BLaER1 (cell line): ENCODE data around the gene IGF1R.

Experiments used
- H3K27ac ChIP-seq: shearing (Covaris generic); formaldehyde crosslinking; 2 replicates; pipeline ENCODE4 v1.8.1; 2022
- H3K27me3 ChIP-seq: shearing (Covaris generic); formaldehyde crosslinking; 2 replicates; pipeline ENCODE4 v1.8.1; 2022
- H3K36me3 ChIP-seq: shearing (Covaris generic); formaldehyde crosslinking; 2 replicates; pipeline ENCODE4 v1.8.1; 2022
- H3K4me1 ChIP-seq: shearing (Covaris generic); formaldehyde crosslinking; 2 replicates; pipeline ENCODE4 v1.8.1; 2022
- H3K4me2 ChIP-seq: shearing (Covaris generic); formaldehyde crosslinking; 2 replicates; pipeline ENCODE4 v1.8.1; 2022
- H3K4me3 ChIP-seq: shearing (Covaris generic); formaldehyde crosslinking; 2 replicates; pipeline ENCODE4 v1.8.1; 2022
- H3K9ac ChIP-seq: shearing (Covaris generic); formaldehyde crosslinking; 2 replicates; pipeline ENCODE4 v1.8.1; 2022
- H3K9me3 ChIP-seq: shearing (Covaris generic); formaldehyde crosslinking; 2 replicates; pipeline ENCODE4 v1.8.1; 2022
- H4K20me1 ChIP-seq: shearing (Covaris generic); formaldehyde crosslinking; 2 replicates; pipeline ENCODE4 v1.8.1; 2022
- Cebpa-rat ChIP-seq: shearing (Covaris generic); IDR thresholded peaks from 2 replicates; pipeline ENCODE4 v1.8.1; 2022

Gene IGF1R

DNA sequence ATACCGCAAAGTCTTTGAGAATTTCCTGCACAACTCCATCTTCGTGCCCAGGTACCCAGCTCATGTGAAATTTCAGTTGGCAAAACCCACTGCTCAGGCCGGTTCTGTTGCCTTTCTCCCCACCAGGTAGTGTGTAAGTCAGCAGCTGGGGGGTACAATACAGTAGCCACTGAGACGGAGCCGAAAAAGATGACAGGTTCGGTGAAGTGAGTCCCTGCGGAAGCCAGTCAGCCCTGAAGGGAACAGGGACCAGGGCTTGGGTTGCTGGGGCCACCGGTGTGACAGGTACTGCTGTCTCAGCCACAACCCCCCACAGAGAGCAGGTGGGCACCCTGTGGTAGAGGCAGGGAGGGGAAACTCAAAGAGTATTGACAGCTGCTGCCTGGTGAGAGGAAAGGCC, 268.5 kb downstream of the IGF1R start:
- Histone ChIP-seq H3K9ac (no peak overlapping the region), H3K4me1 (peaks cover 10% of the 10 kb centered on the region), H4K20me1 (peaks cover 36% of the 10 kb centered on the region), H3K36me3 (peaks cover 100% of the 10 kb centered on the region), H3K4me2 (no peak overlapping the region), H3K27ac (no peak overlapping the region), H3K9me3 (no peaks in the 10 kb centered on the region), H3K27me3 (no peaks in the 10 kb centered on the region), H3K4me3 (no peak overlapping the region)
- no peak for TF ChIP-seq Cebpa-rat

DNA sequence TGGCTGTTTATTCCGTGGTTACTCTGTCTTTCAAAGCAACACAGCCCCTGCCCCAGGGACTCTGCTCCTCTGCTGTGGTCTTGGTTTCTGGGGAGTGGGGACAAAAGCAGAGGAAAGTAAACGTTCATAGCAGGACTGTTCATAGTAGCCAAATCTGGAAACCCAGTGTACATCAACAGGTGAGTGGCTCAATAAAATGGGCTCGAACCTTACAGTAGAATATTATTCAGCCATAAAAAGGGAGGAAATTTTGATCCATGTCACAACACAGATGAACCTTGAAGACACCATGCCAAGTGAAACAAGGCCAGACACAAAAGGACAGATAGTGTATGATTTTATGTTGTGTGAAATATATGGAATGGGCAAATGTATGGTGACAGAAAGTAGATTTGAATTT, 269.1 kb downstream of the IGF1R start:
- H3K4me2 ChIP-seq = no peak overlapping the region
- no peak overlapping the region for H3K27ac ChIP-seq
- no peaks in the 10 kb centered on the region for H3K27me3 ChIP-seq
- no peak overlapping the region for H3K4me3 ChIP-seq
- no peak for TF ChIP-seq Cebpa-rat
- H4K20me1 ChIP-seq = peaks cover 42% of the 10 kb centered on the region
- H3K36me3 ChIP-seq = peaks cover 100% of the 10 kb centered on the region
- peaks cover 10% of the 10 kb centered on the region for H3K4me1 ChIP-seq
- no peak overlapping the region for H3K9ac ChIP-seq
- H3K9me3 ChIP-seq = no peaks in the 10 kb centered on the region

DNA sequence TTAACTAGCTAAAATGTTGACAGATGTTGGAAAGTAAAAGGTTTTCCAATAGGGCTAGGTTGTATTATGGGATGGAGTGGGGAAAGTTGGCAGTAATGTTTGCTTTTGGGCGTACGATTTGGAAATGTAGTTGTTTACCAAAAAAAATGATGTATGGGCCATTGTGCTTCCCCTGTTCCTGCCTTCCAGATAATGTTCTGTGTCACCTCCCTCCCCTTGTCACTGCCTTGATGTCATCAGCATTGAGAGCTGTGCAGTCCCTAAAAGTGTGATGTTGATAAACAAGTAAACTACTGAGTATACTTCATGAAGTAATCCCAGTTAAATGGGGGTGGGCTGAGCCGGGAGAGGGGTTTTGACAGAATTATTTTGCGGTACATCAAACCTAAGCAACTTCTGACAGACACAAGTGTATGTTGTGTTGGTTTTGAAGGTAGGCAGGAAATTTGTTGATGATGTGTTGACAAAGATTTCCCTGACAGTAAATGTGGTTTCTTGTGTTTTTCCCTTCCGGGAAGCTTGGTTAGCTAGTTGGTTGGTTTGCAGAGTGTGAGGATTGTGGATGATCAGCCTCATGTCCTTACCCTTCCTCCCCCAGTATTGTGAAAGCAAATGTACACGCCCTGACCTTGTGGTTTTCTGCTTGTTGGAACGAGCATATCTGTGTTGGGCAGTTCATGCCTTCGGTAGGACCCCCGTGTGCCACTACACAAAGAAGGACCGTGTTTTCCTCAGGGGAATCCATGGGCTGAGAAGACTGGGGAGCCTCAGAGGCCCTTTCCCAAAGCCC, 271.9 kb downstream of the IGF1R start:
- Histone ChIP-seq H3K27me3 (no peaks in the 10 kb centered on the region), H3K27ac (no peak overlapping the region), H3K4me3 (no peak overlapping the region), H3K9me3 (no peaks in the 10 kb centered on the region), H3K36me3 (peaks cover 100% of the 10 kb centered on the region), H3K4me1 (peaks cover 1% of the 10 kb centered on the region), H3K9ac (no peak overlapping the region), H3K4me2 (no peak overlapping the region), H4K20me1 (peaks cover 48% of the 10 kb centered on the region)
- no peak for TF ChIP-seq Cebpa-rat

DNA sequence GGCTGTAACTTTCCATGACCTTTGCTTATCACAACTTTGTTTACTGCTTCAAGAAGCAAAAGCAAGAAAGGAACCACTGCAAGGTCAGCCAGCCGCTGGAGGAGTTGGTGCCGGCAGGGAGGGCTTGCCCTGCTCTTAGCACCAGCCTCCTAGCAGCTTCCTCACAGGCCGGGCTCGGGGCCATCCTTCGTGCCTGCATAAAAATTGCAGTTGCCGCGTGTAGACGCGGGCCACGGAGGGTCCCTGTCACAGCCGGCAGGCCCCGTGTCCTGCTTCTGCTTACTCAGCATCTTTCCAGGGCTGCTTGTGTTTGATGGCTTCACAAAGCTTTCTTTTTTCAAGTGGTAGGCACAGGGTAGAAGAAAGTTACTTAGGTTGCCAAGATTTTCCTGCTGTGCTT, 274.8 kb downstream of the IGF1R start:
- H4K20me1 ChIP-seq = peaks cover 52% of the 10 kb centered on the region
- no peak overlapping the region for H3K4me2 ChIP-seq
- no peak overlapping the region for H3K27ac ChIP-seq
- no peaks in the 10 kb centered on the region for H3K4me1 ChIP-seq
- H3K9ac ChIP-seq = no peak overlapping the region
- H3K36me3 ChIP-seq = peaks cover 98% of the 10 kb centered on the region
- no peaks in the 10 kb centered on the region for H3K9me3 ChIP-seq
- no peak for TF ChIP-seq Cebpa-rat
- H3K27me3 ChIP-seq = no peaks in the 10 kb centered on the region
- no peak overlapping the region for H3K4me3 ChIP-seq

DNA sequence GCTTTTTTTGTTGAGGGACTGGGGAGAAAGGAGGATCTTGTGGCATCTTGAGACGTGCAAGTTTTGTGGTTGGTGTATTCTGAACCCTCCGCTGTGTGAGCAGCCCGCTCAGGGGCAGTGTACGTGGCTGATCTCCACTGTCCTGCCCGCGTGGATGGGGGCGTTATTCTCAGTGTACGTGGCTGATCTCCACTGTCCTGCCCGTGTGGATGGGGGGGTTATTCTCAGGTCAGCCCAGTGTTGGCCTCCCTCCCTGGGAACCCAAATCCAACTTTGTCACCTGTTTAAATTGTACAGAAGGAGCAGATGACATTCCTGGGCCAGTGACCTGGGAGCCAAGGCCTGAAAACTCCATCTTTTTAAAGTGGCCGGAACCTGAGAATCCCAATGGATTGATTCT, 275.2 kb downstream of the IGF1R start:
- Histone ChIP-seq H3K36me3 (peaks cover 98% of the 10 kb centered on the region), H3K9ac (no peak overlapping the region), H3K9me3 (no peaks in the 10 kb centered on the region), H3K27me3 (no peaks in the 10 kb centered on the region), H3K4me3 (no peak overlapping the region), H3K4me2 (no peak overlapping the region), H4K20me1 (peaks cover 57% of the 10 kb centered on the region), H3K4me1 (no peaks in the 10 kb centered on the region), H3K27ac (no peak overlapping the region)
- TF ChIP-seq Cebpa-rat = no peak

DNA sequence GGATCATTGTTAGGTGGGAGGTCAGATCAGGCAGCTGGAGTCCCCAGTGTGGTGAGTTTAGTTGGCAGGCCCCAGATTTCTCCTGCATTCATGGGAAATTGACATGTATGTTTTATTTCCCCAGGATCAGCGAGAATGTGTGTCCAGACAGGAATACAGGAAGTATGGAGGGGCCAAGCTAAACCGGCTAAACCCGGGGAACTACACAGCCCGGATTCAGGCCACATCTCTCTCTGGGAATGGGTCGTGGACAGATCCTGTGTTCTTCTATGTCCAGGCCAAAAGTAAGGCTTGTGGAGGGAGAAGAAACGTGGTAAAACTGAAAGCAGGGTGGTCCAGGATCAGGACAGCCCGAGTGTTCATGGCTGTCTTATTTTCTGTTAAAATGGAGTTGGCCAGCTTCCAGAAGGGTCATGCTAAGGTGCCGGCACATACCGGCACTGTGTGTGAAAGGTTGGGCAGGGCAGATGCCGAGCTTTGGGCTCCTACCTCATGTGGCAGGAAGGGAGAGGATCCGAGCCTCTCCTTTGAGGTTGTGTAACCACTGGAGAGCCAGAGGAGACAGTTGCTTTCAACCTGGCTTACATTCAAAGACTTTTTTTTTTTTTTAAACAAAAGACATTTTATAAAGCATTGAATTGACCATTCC, 276.2 kb downstream of the IGF1R start:
- Histone ChIP-seq H3K9me3 (no peaks in the 10 kb centered on the region), H3K4me2 (no peak overlapping the region), H3K9ac (no peak overlapping the region), H3K4me1 (no peaks in the 10 kb centered on the region), H4K20me1 (peaks cover 51% of the 10 kb centered on the region), H3K36me3 (peaks cover 98% of the 10 kb centered on the region), H3K27ac (no peak overlapping the region), H3K27me3 (no peaks in the 10 kb centered on the region), H3K4me3 (no peak overlapping the region)
- TF ChIP-seq Cebpa-rat = no peak

DNA sequence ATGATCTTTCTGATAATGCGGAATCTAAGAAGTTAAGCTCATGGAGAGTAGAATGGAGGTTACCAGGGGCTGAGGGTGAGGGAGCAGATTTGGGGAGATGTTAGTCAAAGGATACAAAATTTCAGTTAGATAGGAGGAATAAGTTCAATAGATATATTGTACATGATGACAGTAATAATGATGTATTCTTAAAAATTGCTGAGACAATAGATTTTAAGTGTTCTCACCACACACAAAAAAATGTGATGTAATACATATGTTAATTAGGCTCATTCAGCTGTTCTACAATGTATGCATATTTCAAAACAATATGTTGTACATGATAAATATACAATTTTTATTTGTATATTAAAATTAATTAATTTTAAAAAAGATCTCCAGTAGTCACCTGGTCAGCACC, 277.9 kb downstream of the IGF1R start:
- H3K4me1 ChIP-seq = no peaks in the 10 kb centered on the region
- no peak overlapping the region for H3K27ac ChIP-seq
- H4K20me1 ChIP-seq = peaks cover 35% of the 10 kb centered on the region
- no peak overlapping the region for H3K9ac ChIP-seq
- no peak overlapping the region for H3K4me2 ChIP-seq
- H3K4me3 ChIP-seq = no peak overlapping the region
- no peaks in the 10 kb centered on the region for H3K27me3 ChIP-seq
- H3K36me3 ChIP-seq = peaks cover 98% of the 10 kb centered on the region
- no peak for TF ChIP-seq Cebpa-rat
- no peaks in the 10 kb centered on the region for H3K9me3 ChIP-seq

DNA sequence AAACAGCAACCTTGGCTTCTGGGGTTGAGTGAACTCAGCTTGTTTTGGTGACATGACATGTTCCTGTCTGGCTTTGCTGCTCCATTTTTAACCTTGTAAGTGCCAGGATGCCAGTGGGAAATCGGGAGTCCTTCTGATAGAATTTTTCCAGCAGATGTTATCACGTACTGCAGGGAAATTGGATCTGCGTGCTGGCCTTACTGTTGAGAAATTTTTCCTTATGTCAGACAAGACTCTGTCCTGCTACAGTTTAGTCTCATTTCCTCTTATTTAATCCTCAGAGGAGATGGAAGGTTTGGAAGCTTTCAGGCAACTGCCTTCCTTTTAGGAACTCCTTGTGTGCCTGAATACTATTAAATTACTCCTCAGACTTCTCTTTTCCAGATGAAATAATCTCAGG, 278.7 kb downstream of the IGF1R start:
- peaks cover 27% of the 10 kb centered on the region for H4K20me1 ChIP-seq
- H3K27me3 ChIP-seq = no peaks in the 10 kb centered on the region
- TF ChIP-seq Cebpa-rat = no peak
- H3K4me2 ChIP-seq = no peak overlapping the region
- H3K9ac ChIP-seq = no peak overlapping the region
- H3K36me3 ChIP-seq = peaks cover 98% of the 10 kb centered on the region
- H3K27ac ChIP-seq = no peak overlapping the region
- H3K4me3 ChIP-seq = no peak overlapping the region
- no peaks in the 10 kb centered on the region for H3K4me1 ChIP-seq
- no peaks in the 10 kb centered on the region for H3K9me3 ChIP-seq

DNA sequence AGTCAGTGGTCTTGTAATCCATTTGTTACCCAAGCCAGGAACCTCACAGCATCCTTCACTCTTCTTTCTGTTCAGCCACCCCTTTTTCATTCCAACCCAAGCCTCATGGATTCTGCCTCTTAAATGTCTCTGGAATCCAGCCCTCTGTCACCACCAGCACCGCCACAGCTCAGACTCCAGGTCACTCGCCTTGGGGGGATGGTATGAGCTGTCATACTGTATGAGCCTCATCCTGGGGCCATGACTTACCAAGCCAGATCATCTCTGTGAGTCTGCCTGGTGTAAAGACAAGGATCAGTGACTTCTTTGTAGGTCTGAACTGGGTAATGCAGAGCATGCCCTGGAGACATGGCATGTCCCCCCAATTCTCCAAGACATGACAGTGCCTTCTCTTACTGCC, 279.7 kb downstream of the IGF1R start:
- peaks cover 98% of the 10 kb centered on the region for H3K36me3 ChIP-seq
- H3K9ac ChIP-seq = no peak overlapping the region
- H3K27me3 ChIP-seq = no peaks in the 10 kb centered on the region
- TF ChIP-seq Cebpa-rat = no peak
- H3K4me1 ChIP-seq = no peaks in the 10 kb centered on the region
- no peak overlapping the region for H3K27ac ChIP-seq
- H3K4me3 ChIP-seq = no peak overlapping the region
- peaks cover 17% of the 10 kb centered on the region; the same call in 1 of the 2 replicates for H4K20me1 ChIP-seq
- no peak overlapping the region for H3K4me2 ChIP-seq
- no peaks in the 10 kb centered on the region for H3K9me3 ChIP-seq

DNA sequence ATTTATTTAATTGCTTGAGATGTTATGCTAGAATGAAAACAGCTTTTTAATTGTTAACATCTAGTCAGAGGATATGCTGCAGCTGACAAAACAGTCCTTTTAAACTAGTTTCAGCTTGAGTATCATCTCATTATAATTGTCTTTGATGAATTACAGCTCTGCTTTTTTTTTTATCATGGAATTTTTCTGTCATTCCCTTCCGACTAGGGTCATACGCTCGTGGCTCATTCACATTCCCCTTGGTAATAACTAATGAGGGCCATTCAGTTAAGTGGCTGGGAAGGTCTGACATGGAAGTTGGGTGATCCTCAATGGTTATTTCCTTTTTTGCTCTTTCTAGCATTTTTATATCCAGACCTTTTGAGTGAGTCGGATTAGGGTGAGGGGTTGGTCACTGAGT, 282.2 kb downstream of the IGF1R start:
- no peak overlapping the region for H3K9ac ChIP-seq
- no peak for TF ChIP-seq Cebpa-rat
- no peaks in the 10 kb centered on the region for H3K9me3 ChIP-seq
- no peaks in the 10 kb centered on the region for H3K27me3 ChIP-seq
- H3K4me1 ChIP-seq = no peaks in the 10 kb centered on the region
- no peak overlapping the region for H3K4me3 ChIP-seq
- H3K4me2 ChIP-seq = no peak overlapping the region
- peaks cover 98% of the 10 kb centered on the region for H3K36me3 ChIP-seq
- H3K27ac ChIP-seq = no peak overlapping the region
- peaks cover 10% of the 10 kb centered on the region; the same call in 1 of the 2 replicates for H4K20me1 ChIP-seq
